ENCODE results near the gene GCNT3.

Gene GCNT3, protein sequence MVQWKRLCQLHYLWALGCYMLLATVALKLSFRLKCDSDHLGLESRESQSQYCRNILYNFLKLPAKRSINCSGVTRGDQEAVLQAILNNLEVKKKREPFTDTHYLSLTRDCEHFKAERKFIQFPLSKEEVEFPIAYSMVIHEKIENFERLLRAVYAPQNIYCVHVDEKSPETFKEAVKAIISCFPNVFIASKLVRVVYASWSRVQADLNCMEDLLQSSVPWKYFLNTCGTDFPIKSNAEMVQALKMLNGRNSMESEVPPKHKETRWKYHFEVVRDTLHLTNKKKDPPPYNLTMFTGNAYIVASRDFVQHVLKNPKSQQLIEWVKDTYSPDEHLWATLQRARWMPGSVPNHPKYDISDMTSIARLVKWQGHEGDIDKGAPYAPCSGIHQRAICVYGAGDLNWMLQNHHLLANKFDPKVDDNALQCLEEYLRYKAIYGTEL

DNA sequence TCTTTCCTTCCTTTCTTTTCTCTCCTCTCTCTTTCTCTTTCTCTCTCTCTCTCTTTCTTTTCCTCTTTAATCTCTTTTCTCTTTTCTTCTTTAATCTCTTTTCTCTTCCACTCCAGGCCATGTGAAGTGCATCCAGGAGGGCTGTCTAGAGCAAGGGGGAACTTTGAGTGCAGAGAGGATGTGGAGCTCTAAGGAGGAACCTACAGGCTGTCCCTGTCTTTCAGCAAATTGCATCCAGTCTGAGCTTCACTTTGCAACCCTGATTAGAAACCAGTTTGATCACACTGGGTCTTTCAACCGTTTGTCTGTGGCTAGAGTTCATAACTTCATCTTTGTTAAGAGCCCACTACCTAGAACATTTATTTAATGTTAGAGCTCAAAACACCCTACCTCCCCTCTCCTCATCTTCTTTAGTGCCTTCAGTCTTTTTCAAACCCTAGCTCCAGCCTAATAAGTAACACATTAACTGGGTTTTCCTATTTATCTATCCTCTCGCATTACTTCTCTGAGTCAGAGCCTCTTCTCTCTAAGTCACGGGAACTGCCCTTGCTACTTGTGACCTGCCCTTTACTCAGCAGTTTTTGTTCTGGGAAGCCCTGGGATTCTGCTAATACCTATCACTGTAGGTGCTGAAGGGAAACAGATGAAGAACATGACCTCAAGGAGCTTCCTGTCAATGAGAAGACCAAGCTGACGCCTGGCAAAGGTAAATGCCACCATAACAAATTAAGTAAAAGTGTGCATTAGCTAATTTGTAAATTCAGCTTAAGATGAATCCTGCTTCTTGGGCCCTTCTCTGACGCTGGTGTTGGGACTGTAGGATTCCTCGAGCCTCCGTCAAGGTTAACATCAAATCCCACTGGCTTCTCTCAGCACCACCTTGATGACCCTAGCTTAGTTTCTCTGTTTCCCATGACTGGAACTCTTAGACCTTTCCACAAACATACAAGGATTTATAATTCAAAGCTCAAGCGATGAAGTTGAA is at the start of gene GCNT3:
Gene GCNT3, plus strand, starts transcription at position 508 of the 985 bp plus-strand sequence. CDS start 6,456 bp downstream, outside the sequence.
- DNase-seq (ENCODE audit: low read depth in 2 of 2): no peak

DNA sequence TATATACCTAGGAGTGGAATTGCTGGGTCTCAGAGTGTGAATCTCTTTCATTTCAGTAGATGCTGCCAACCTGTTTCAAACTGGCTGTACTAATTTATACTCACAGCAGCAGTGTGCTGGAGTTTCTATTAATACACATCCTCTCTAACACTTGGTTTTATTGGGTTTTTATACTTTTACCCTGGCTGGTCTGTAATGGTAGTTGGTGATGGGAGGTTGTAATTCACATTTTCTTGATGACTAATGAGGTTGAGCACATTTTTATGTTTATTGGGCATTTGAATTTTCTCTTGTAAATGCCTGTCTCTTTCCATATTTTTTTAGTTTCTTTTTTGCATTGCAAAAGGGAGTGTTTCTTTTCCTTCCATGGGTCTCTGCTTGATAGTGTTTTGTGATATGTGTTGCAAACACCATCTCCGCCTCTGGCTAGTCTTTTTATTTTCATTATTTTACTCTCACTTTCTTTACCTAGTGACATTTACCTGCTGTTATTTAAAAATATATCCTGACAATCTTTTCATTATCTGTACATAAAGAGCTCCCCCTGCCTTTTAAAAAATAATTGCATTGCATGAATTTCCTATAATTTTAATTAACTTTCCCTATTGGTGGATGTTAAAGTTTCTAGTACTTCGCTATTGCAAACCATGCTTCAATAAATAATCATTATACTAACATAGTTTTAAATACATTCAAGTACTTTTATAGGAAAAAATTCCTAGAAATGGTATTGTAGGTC is 49.0 kb upstream of the GCNT3 start:
- no peak for DNase-seq (ENCODE audit: low read depth in 2 of 2)

DNA sequence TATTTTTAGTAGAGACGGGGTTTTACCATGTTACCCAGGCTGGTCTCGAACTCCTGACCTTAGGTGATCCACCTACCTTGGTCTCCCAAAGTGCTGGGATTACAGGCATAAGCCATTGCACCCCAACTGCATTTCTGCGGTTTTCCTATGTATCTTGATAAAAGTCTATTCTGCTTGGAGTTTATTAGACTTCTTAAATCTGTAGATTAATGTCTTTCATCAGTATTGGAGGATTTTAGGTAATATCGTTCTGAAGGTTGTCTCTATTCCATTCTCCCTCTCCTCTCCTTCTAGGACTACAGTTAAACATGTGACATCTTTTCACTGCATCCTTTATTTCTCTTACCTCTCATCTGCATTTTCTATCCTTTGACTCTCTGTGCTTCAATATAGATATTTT is 46.3 kb upstream of the GCNT3 start:
- DNase-seq (ENCODE audit: low read depth in 2 of 2): no peak

DNA sequence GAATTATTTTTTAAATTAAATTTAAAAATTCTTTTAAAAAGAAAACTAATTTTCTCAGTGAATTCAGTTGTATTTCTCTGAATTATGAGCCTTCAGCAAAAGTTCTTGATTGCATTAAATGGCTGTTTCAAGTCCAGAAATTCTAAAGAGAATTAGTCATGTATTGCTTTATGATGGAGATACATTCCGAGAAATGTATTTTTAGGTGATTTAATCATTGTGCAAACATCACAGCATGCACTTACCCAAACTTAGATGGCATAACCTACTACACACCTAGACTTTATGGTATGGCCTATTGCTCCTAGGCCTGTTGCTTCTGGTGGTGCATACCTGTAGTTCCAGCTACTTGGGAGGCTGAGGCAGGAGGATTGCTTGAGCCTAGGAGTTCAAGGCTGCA is 44.3 kb upstream of the GCNT3 start:
- DNase-seq (ENCODE audit: low read depth in 2 of 2): no peak

DNA sequence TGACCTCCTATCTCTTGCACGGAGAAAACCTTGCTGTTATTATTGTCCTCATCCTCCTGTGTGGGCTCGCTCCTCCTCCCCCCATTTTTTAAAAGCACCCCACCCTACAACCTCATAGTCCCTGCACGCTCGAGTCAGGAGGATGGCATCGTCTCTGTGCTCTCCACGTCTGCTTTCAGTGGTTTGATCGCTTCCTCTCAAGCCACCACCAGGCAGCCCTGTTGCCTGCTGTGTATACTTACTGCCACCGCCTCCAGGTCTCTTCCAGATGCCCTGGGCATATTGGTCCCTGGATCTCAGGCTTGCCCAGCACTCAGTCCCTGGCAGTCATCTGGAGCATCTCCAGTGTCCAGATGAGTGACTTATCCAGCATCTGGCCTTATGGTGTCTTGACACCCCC is 42.1 kb upstream of the GCNT3 start:
- DNase-seq (ENCODE audit: low read depth in 2 of 2): no peak

DNA sequence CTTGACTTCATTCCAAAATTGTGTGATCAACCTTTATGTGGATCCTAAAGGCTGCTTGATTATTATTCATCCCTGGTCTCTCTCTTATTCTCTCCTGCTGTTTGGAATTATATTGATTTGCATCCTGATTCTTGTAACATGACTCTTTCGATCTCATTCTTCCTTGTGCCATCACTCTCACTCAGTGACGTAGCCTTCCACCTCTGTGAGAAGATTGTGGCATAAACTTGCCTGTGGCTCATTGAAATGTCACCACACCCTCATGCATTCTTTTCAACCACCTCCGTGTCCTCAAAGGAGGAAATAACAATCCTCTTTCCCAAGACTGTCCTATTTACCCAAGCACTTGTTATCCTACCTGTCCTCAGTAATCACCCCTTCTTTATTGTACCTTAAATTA is 41.3 kb upstream of the GCNT3 start:
- DNase-seq (ENCODE audit: low read depth in 2 of 2): no peak

DNA sequence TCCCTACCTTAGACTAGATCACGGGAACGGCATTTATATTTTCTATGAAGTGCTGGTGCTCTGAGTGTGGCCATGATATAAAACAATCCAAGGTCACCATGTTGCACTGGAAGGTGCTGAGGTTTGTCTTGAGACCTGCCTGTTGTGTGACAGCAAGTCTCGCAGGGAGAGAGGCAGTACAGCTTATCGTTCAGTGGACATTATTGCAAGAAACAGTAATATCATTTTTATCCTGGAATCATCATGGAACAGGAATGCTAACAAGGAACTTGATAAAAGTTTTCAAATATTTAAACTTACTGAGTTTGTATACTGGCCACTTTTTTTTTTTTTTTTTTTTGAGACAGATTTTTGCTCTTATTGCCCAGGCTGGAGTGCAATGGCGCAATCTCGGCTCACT is 40.0 kb upstream of the GCNT3 start:
- DNase-seq (ENCODE audit: low read depth in 2 of 2): no peak

DNA sequence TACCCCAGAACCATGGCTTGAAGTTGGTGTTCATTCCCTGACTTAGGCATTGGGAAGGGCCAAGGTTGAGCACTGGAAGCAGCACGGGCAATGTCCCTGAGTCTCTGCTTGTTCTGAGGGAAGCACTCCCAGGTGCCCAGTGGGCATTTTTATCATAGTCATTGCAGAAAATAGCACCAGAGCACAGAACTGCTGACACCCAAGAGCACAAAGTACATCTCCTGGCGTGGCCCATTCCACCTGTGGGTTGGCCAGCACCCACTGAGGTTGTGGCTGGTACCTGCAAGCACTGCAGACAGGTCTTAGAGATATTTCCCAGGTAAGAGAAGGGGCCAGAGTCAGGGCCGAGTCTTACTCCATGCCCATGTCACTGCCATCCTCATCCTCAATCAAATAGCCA is 28.5 kb upstream of the GCNT3 start:
- DNase-seq (ENCODE audit: low read depth in 2 of 2): no peak

DNA sequence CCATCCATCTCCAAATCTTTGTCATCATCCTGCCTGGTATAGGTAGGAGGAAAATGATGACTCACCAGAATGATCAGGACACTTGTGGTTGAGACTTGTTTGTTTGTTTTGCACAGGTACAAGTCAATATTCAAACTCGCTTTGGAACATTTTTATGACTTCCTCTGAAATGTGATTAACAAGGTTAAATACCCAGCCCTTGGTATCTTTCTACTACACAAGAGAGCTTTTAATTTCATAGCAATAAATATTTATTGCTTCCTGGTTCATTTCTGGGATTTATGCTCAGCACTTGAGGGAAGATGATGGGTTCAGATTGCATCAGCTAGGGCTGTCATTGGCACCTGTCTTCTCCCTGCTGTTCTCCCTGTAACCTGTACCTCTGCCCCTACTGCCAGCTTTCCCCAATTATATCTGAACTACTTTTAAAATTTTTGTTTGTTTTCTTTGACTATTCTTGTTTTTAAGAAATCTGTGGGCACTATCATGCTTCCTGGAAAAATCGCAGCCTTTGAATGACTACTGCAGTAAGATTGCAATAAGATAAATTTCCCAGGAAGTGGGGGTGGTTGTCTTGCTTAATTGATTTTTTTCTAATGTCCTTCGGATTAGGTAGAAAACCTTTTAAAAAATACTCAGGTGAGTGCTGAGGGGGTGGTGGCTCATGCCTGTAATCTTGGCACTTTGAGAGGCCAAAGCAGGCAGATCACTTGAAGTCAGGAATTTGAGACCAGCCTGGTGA is 24.3 kb upstream of the GCNT3 start:
- no peak for DNase-seq (ENCODE audit: low read depth in 2 of 2)

DNA sequence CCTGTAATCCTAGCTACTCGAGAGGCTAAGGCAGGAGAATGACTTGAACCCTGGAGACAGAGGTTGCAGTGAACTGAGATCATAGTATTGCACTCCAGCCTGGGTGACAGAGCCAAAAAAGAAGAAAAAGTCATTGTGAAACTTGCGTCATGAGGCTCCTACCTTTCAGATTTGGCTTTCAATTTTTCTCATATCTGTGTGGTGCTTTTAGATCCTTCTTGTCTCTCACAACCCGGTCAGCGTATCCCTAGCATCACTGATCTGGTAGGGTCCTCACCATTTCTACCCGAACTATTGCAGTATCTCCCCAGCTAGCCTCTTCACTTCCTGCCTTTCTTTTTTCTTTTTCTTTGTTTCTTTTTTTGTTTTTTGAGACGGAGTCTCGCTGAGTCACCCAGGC is 21.6 kb upstream of the GCNT3 start:
- DNase-seq (ENCODE audit: low read depth in 2 of 2): no peak

DNA sequence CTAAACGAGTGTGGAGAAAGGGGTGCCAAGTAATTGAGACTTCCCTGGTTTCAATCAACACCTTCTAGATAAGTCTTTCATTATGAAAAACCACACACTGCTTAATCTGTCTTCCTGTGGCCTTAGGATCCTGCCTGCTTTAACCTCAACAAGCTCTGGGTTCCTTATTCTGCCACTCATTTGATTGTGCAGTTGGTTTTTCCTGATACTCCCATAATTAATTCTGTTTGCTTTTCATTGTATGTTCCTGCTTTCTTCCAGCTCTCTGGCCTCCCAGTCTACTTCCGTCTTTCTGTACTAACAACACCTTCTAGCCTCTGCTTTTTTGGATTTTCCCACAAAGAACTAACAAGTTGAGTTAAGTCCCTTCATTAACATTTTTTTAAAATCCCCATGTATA is 20.2 kb upstream of the GCNT3 start:
- no peak for DNase-seq (ENCODE audit: low read depth in 2 of 2)

DNA sequence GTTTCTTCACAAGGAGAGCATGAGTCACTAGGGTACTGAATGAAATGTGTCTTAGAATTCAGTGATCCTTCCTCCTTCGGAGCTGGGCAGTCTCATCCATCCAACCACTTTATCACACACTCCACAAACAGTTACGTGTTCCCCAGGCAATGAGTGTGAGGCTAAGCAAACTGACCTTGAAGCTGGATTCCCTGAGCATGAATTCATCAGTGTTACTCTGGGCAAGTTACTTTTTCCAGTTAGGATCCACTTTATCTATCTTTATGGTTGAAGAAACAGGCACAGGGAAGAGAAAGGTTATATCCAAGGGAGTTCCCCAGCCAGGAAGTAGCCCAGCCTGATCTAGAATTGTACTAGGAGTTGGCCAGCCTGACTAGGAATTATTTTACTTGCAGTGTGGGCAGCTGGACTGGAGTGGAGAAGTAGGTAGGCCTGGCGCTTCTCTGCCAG is 17.1 kb upstream of the GCNT3 start:
- no peak for DNase-seq (ENCODE audit: low read depth in 2 of 2)

DNA sequence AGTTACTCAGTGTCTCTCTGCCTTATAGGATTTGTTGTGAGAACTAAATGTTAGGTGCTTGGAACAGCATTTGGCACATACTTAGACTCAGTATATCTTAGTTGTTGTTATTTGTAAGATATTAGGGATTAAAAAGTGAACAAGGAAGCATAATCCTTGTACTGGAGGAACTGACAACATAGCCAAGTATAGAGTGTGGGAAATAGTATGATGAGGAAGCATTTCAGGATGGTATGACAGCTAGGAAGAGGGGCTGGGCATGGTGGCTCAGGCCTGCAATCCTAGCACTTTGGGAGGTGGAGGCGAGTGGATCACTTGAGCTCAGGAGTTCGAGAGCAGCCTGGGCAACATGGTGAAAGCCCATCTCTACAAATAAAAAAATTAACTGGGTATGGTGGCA is 16.6 kb upstream of the GCNT3 start:
- DNase-seq (ENCODE audit: low read depth in 2 of 2): no peak

DNA sequence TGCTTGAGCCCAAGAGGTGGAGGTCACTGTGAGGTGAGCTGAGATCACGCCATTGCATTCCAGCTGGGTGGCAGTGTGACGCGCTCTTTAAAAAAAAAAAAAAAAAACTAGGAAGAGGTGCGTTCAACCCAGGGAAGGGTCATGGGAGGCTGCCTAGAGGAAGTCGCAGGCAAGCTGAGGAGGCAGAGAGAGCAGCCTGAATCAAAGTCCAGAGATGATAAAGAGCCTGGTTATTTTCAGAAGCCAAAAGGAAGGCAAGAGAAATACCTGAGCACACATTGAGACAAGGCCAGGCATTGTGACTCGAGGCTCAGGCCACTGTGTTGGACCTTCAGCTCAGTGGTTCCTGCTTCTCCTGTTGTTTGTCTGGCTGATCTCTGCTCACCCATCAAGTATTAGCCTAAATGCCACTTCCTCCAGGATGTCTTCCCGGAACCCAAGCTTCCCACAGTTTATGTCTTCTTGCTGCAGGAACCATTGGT is 16.1 kb upstream of the GCNT3 start:
- DNase-seq (ENCODE audit: low read depth in 2 of 2): no peak

DNA sequence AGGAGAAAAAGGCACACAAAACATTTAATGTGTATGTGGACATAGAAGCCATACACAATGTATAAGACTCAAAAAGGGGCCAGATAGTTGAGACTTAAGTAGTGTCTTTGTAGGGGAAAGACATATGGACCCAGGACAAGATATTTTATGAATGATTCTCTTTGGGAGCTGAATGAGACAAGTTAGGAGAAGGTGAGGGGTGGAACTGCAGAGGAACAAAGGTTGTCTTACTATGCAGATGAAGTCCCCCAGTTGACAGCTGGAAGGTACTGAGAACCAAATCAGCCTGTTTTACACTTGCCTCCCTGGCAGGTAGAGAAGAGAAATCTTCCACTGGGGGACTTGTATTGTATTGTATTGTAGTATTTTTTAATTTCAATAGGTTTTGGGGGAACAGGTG is 14.9 kb upstream of the GCNT3 start:
- DNase-seq (ENCODE audit: low read depth in 2 of 2): no peak

DNA sequence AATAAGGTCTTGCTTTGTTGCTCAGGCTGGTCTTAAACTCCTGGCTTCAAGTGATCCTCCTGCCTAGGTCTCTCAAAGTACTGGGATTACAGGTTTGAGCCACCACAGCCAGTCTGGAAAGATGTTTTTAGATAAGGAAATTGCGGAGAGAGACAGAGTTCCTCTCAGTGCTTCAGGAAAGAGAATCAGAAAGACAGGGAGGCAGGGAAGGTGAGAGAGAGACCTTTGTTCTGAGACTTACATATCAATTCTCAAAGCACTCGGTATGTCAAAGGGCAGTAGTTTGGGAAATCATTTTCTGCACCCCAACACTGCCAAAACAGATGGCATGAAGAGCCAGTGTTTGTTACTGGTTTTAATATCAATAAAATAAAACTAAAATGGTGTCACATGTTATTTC is 13.1 kb upstream of the GCNT3 start:
- DNase-seq (ENCODE audit: low read depth in 2 of 2): no peak

DNA sequence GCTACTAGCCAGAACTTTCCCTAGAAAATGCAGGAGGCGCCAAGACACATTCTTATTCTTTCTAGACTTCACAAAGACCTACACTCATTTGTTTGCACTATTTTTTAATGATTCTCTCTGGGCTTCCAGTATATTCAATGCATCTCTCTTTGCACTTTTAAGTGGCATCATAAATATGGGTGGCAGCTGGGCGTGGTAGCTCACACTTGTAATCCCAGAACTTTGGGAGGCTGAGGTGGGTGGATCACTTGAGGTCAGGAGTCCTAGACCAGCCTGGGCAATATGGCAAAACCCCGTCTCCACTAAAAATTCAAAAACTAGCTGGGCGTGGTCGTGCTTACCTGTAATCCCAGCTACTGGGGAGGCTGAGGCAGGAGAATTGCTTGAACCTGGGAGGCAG is 5.6 kb upstream of the GCNT3 start:
- no peak for DNase-seq (ENCODE audit: low read depth in 2 of 2)

DNA sequence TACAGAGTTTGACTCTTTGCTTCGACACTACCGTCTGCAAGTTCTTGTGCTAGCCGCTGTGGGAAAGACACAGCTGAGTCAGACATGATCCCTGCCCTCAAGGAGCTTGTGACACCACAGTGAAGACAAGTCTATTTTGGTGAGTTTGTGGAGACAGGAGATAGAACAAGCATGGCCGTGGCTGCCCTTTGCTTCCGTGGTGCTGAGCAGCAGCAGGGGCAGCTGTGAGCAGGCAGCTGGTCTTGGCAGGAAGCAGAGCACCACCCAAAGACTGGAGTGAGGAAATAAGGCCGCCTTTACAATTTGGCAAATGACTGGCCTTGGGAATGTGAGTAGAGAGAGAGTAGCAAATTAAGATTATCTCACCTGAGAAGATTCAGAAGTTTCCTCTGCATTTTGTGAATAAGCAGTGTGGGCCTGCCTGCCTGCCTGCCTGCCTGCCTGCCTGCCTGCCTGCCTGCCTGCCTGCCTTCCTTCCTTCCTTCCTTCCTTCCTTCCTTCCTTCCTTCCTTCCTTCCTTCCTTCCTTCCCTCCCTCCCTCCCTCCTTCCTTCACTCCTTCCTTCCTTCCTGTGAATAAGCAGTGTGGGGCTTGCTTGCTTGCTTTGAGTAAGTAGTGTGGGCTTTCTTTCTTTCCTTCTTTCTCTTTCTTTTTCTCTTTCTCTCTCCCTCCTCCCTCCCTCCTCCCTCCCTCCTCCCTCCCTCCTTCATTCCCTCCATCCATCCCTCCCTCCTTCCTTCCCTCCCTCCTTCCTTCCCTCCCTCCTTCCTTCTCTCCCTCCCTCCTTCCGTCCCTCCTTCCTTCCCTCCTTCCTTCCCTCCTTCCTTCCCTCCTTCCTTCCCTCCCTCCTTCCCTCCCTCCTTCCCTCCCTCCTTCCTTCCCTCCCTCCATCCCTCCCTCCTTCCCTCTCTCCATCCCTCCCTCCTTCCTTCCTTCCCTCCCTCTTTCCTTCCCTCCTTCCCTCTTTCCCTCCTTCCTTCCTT is 1.6 kb upstream of the GCNT3 start:
- no peak for DNase-seq (ENCODE audit: low read depth in 2 of 2)

DNA sequence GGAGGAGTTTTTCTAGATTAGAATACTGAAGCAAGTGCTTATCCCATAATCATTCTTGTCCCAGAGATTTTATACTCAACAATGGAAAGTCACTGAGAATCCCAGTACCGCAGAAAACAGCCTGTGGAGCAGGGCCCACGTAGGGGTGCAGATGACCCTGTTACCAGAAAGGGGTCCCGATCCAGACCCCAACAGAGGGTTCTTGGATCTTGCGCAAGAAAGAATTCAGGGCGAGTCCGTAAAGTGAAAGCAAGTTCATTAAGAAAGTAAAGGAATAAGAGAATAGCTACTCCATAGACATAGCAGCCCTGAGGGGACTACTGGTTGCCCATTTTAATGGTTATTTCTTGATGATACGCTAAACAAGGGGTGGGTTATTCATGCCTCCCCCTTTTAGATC is 2.6 kb downstream of the GCNT3 start:
- no peak for DNase-seq (ENCODE audit: low read depth in 2 of 2)

DNA sequence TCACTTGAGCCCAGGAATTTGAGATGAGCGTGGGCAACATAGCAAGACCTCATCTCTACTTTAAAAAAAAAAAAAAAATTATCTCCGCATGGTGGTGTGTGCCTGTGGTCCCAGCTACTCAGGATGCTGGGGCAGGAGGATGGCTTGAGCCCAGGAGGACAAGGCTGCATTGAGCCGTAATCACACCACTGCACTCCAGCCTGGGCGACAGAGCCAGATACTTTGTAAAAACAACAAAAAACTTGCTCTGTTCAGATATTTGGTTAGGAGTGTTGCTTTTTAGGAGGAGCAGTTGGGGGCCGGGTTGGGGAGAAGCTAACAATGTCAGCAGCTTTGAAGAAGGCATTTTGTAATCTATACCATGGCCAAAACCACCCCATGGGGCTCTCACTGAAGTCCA is 4.1 kb downstream of the GCNT3 start:
- no peak for DNase-seq (ENCODE audit: low read depth in 2 of 2)
